HG03025 (cell line): Measurements from ENCODE around the gene SELL.
A peak's percentile ranks its signal among the peaks of the same experiment; 100 is the strongest.
"Not testable (repeated sequence)": the region's sequence is repeated elsewhere in the genome, so short reads cannot be mapped to it uniquely, and the experiment has no call there.

ENCODE experiments used
- ATAC-seq: cut with Tn5 transposase; IDR thresholded peaks from one replicate; pipeline ENCODE4 v1.9.1; 2021; ENCODE audit warnings: mild to moderate bottlenecking, moderate library complexity; ENCODE audit not compliant: unreplicated experiment, low FRiP score

SELL gene

GRCh38 chr1:169707912-169708604, 3.4 kb downstream of the SELL start:
- ATAC-seq, result no peak

DNA sequence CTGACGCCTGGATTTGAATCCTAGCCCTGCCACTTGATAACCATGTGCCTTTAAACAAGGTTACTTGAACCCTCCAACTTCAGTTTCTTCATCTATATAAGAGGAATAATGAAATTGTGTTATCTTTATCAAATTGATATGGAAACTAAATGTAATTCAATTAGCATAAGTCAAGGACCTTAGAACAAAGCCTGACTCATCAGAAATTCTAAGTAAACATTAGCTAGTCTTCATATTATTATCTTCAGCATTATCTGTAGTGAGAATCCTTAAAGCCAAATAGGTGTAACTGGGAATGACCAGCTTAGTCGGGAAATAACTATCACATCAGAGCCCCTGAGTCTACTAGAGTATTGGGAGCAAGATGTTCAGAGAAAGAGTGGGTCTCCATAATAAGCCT, 6.6 kb downstream of the SELL start:
- no peak for ATAC-seq

DNA sequence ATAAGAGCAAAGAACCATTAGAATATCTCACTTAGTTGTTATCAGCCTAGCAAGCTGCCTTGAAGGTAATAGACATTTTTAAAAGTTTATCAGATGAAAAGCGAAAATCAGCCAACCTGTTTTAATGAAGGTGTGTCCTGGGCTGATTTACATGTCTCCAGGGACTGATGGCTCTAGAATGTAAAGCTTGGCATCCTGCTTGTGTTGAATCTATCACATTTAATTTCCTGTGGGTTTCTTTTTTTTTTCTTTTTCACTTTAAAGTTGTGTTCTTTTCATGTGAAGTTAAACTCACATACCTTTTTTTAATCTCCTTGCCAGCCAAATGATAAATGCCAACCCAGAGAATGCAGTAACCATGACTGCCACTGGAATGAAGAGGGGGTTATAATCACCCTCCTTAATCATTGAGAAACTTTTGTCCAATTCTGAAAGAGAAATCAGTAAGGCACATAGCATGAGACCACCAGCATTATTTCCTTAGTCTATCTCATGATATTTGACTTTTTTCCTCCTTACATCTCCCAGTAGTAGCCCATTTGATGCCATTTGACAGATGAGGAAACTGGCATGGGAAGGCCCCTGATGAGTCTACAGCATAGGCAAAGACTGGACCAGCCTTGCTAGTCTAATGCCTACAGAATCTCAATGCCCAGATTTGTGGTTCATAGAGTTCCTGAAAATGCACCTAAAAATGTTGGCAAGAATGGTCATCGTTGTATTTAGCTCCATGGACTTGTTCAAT, 10.0 kb downstream of the SELL start:
- no peak for ATAC-seq

- no peak for ATAC-seq
Observed at GRCh38 chr1:169699707-169700106, 11.7 kb downstream of the SELL start.

- ATAC-seq, result no peak
Observed at GRCh38 chr1:169698976-169699375, 12.4 kb downstream of the SELL start.

DNA sequence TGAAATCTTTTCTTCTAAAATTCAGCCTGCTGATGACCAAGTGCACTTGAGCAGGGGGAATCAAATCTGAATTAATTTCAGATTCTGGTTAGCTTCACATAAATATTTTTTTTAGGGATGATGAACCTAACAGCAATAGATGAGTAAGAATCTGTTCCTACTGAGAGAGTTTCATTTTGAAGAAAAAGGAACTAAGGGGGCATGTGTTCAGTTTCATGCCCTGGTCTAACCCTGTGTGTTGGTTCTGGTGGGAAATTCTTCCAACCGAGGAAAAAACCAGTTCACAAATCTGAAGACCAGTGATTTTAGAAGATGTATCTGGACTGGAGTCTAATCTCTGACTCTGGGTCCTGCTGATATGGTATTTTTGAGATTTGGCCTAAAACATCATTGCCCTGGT, 13.7 kb downstream of the SELL start:
- no peak for ATAC-seq

GRCh38 chr1:169696273-169697100, 14.9 kb downstream of the SELL start:
- no peak for ATAC-seq

- ATAC-seq, result no peak
Observed at GRCh38 chr1:169694304-169695075, 16.9 kb downstream of the SELL start.

DNA sequence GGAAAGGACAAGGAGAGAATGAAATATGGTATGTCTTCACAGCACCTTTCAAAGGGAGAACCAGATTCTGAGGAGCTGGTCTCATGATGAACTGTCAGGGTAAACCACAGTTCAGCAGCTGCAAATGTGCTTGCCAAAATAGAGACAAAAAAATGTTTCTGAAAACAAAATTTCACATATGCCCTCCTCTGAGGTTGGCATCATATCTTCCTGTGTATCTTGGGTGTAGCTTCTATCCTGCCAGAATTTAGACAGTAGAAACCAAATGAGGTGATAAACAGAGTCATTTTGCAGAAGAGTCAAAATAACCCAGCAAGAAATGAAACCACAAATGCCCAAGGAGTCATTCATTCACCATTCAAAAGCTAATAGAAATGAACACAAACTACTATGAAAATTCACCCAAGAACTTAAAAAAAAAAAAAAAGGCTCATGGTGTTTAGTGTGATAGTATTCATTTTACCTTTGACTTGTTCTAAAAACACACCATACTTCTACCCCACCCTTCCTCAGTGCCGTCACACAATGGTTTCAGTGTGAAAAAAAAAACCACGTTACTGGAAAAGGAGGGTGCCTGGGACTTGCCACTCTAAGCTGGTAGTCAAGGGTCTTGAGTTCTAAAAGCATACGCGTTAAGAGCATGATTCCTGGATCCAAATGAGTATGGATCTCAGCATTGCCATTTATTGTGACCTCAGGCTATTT, 18.5 kb downstream of the SELL start:
- no peak for ATAC-seq

GRCh38 chr1:169690489-169690888, 20.9 kb downstream of the SELL start:
- ATAC-seq, result no peak

DNA sequence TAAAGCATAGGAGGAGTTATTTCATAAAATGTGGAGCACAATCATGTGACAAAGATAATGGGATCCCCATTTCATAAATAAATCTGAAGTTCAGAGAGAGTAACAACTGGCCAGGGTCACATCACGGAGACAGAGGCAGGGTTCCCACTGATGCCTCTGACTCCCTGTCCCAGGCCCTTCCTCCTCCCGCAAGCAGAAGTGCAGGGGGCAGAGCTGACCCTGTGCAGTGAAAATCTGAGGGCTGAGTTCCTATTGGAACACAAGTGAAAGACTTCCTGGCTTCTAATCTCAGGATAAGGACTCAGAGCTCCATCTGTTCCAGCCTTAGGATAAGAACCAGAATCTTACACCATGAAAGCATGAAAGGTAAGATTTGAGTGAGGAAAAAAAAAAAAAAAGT, 22.0 kb downstream of the SELL start:
- ATAC-seq, result no peak

DNA sequence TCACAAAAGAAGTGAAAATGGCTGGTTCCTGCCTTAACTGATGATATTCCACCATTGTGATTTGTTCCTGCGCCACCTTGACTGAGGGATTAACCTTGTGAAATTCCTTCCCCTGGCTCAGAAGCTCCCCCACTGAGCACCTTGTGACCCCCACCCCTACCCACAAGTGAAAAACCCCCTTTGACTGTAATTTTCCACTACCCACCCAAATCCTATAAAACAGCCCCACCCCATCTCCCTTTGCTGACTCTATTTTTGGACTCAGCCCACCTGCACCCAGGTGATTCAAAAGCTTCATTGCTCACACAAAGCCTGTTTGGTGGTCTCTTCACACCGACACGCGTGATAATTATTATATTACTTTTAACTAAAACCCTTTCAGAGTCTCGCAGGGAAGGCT, 23.0 kb downstream of the SELL start:
- ATAC-seq, result not testable (repeated sequence)

GRCh38 chr1:169683661-169684060, 27.8 kb downstream of the SELL start:
- ATAC-seq, result no peak

DNA sequence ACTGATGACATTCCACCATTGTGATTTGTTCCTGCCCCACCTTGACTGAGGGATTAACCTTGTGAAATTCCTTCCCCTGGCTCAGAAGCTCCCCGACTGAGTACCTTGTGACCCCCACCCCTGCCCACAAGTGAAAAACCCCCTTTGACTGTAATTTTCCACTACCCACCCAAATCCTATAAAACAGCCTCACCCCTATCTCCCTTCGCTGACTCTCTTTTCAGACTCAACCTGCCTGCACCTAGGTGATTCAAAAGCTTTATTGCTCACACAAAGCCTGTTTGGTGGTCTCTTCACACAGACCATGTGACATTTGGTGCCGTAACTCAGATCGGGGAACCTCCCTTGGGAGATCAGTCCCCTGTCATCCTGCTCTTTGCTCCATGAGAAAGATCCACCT, 28.3 kb downstream of the SELL start:
- ATAC-seq, result not testable (repeated sequence)

GRCh38 chr1:169682071-169682470, 29.3 kb downstream of the SELL start:
- no peak for ATAC-seq

DNA sequence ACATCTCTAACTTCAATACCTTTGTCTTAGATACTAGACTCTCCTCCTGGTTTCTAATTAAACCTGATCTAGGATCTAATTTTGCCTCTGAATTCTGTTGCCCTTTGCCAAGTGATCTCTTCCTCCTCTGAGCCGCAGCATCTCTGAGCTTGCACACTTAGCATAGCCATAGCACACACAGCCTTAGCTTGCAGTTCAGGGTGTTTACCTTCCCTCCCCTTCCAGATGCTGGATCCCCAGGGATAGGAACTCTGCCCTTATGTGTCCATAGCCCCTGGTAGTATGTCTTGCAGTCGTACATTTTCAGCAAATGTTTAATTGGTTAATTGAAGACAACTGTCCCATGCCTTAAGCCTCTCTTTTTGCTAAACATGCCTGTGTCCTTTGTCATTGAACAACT, 30.3 kb downstream of the SELL start:
- ATAC-seq, result peak; percentile 28

- ATAC-seq, result peak; percentile 55
Observed at GRCh38 chr1:169680377-169681019, 30.9 kb downstream of the SELL start.

- no peak for ATAC-seq
Observed at GRCh38 chr1:169679692-169680091, 31.7 kb downstream of the SELL start.

GRCh38 chr1:169676001-169676400, 35.4 kb downstream of the SELL start:
- ATAC-seq, result no peak
